Hematopoietic multipotent progenitor cell treated with erythropoietin and hydrocortisone succinate and interleukin-3 and kit ligand, for 6 days (in vitro differentiated cells): ENCODE results near the gene ACVR2B.

ENCODE experiments used
- DNase-seq: peaks from one replicate; pipeline ENCODE4 v3.0.0-alpha.2; 2015

The ACVR2B gene

DNA sequence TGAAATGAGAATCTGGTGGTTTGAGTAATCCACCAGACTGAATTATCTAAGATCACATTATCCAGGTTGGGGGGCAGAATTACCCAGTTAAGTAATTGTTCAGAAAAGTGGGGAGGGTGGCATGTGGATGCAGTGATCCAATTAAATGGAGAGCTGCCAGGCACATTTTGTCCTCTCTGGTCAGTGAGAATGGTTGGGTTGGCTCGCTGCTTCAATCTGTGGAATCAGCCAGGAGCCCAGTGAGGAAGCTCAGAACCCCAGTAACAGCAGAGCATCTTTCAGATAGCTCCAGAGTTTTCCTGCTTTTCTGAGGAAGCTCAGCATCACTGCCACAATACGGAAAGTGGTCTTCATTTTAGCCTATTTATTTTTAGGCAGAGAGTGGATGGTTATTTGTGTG is 36.1 kb downstream of the ACVR2B start:
- no peak for DNase-seq

DNA sequence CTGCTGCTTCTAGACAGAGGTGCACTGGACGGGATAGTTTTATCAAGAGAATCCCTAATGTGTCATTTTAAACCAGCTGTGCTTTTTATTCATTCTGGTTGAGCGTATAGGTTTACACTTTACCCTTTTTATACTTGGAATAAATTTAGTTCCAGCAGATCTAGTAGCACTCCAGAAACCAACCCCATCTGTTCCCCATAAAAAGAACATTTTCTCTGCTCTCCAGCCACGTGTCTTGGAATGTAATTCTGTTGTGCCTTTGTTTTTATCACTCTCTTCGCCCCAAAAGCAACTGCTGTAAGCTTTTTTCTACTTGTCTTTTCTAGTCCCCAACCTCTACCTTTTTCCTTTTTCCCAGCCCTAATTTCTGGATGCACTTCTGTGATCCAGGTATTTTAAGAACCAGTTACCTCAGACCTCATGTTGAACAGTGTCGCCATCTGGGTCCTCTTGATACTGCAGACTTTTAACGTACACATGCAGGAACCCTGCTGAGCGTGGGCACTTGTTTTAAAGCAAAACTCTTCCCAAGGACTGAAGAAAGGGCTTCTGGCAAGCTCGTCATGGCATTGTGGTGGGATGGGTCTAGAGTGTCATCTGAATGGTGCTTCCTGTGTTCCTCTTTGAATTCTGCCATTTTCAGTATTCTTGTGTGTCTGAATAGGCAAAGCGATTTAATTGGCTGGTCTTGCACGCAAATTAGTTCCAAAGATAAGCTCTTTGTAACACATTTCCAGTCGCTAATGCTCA is 36.8 kb downstream of the ACVR2B start:
- no peak for DNase-seq

DNA sequence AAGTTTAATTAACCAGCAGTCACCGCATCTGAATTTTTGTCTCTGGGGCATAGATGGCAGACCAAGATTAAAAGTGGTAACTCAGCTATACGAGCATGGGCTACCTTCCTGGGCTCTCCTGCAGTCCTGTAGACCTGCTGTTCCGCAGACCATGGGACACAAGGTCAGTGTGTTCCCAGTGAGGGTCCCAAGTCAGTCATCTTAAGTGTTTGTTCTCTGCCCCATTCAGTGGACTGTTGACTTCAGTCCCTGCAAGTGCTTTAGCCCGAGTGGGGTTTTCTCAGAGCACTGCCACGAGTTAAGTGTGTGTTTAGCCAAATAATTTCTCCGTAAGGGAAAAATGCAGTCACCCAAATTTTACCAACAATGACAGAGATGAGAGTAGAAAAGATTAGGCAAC is 37.5 kb downstream of the ACVR2B start:
- DNase-seq = no peak

GRCh38 chr3:38493031-38493430 is 39.3 kb downstream of the ACVR2B start:
- no peak for DNase-seq

DNA sequence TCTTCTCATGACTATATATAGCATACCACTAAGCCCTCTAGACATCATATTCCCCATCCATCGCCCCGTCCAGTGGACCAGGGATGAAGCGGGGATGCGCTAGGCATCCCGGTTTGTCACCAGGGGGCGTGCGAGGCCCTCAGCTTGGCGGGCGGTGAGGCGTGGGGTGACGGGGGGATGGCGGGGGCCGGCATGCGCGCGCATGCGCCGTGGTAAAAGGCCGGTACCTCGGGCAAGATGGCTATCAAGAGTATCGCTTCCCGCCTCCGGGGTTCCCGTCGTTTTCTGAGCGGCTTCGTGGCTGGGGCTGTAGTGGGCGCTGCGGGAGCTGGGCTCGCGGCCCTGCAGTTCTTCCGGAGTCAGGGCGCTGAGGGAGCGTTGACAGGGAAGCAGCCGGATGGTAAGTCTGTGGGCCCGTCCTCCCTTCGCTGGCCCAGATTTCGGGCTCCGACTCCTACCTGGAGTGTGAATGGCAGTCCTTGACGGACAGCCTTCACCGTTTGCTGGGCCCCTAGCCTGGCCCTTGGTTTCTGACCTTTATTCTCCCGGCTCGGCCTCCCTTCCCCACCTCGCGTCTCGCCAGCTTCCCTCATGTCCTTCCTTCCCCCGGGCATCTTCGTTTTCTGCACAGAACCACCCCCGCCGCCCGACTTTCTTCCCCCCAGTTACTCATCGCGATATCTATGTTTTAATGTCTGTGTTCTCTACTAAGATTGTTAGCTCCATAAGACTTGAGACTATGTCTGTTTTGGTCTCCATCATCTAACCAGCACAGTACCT is 42.6 kb downstream of the ACVR2B start, which contains the start of gene EXOG:
EXOG (plus strand) TSS at position 210 of the 780 bp plus-strand sequence; CDS start at position 238, 28 bp downstream.
- DNase-seq = peak; percentile 95

GRCh38 chr3:38497031-38497430 is 43.3 kb downstream of the ACVR2B start:
- no peak for DNase-seq

DNA sequence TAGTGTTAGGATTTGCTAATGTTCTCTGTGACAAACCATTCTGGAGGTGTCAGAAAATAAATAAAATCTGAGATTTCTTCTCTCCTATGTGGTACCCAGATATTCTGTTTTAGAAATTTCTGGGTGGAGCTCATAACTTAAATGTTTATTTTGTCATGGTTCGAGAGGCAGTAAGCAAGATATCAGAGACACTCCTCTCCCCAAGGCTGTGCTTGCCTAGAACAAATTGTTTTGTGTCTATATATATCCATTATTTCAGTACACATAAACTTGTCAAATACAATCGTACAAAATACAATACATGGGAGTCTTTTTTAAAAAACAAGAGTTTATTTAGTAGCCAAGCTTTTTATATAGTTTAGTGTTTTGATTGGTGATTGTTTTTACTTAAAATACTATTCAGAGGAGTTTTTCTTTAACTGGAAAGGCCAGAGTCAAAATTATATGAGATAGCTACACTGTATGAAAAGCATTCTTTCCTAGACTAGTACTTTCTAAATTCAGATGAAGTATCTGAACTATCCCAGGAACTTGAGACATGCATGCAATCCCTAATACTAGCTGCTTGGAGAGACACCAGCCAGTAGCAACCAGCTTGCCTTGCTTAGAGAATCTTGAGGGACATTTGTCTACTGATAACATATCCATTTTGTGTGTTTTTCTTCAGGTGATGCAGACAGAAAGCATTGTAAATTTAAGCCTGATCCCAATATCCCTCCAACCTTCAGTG is 47.2 kb downstream of the ACVR2B start:
- DNase-seq = no peak

GRCh38 chr3:38507120-38507519 is 53.4 kb downstream of the ACVR2B start:
- no peak for DNase-seq

DNA sequence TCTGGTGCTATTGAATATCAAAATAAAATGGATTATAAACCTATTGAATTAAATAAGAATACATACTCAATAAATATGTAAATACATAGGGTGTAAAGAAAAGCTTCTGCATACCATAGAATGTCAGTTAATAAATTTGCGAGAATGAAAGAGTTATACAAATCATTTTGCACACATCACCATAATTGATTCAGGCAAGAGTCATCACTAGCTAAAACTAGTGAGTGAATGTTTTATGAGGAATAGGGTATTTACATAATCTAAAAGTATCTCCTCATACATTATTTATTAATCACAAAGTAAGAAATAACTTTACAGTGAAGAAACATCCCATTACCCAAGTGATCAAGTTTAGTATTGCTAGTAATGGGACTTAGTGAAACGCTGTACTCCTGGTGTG is 56.0 kb downstream of the ACVR2B start:
- no peak for DNase-seq

GRCh38 chr3:38510631-38511030 is 56.9 kb downstream of the ACVR2B start:
- DNase-seq = no peak

GRCh38 chr3:38511546-38511945 is 57.9 kb downstream of the ACVR2B start:
- DNase-seq = no peak

- DNase-seq = no peak
These were observed 61.7 kb downstream of the ACVR2B start for GRCh38 chr3:38515367-38515766.

- no peak for DNase-seq
These were observed 63.0 kb downstream of the ACVR2B start for GRCh38 chr3:38516669-38517068.

- DNase-seq = no peak
These were observed 65.3 kb downstream of the ACVR2B start for GRCh38 chr3:38519000-38519399.

DNA sequence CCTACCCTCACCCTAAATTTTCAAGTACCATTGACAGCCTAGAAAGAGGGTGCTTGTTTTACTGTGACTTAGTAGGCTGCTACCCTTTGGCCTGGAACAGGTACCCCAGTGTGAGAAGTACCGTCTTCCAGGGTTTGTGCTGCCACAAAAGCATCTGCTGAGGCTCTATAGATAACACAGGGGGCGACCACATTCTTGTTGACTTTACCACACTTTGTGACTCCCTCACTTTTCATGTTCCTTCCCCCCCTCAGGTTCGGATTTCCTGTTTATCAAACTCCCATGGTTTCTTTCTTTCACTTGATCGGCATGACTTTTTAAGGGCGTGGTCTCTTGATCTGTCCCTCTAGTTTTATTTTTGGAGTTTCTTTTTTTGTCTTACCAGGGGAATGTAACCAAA is 66.0 kb downstream of the ACVR2B start:
- peak; percentile 48 for DNase-seq

- DNase-seq = peak; percentile 84
These were observed 67.8 kb downstream of the ACVR2B start for GRCh38 chr3:38521391-38521987.

DNA sequence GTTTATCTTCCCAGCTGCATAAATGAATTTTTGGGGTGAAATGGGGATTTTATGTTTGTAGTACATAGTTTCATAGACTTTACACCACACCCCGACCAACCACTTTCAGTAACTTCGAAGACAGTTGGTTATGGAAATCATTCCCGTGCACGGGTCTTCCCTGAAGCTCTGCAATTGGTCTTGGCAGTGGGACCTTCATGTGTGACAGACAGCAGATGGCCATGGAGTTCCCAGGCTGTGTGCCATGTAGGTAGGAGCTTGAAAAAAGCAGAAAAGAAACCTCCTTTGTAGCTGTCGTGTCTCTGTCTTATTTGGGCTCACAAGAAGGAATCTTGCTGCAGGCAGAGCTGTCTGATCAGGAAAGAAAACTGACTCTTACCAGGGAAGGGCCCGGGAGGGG is 68.3 kb downstream of the ACVR2B start:
- no peak for DNase-seq

- DNase-seq = no peak
These were observed 70.5 kb downstream of the ACVR2B start for GRCh38 chr3:38524141-38524739.

DNA sequence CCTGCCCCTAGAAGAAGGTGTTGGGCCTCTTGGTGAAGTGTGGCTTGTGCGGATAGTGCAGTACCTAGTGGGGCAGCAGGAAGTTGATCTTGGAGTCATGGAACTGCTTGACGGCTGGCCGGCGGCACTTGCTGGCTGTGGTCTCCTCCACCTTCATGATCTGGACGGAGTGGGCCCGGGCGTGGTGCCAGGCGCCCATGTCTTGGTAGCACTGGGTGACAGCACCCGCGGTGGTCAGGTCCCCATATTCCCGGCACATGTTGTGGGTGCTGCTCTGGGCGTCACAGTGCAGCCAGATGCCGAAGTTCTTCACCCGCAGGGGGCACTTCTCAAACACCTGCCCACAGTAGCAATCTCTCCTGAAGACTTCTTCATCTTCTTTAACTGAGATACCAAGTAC is 73.1 kb downstream of the ACVR2B start:
- no peak for DNase-seq

GRCh38 chr3:38528457-38528856 is 74.8 kb downstream of the ACVR2B start:
- DNase-seq = peak; percentile 39

DNA sequence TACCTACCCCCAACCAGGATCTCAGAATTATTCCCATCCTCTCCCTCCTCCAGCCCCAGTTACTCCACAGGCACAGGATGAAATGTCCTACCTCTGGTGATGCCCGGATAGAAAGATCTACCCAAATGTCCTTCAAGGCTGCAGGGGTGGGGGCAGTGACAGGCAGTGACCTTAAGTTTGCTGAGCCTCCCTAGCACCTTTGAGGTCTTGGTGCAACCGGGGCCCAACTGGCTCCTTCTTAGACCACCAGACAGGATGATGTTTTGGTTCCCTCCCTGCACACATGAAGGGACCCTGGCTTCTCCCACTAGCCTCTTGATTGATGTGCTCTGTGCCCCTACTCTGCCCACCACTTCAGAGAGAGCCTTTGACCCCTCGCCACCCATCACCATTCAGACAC is 78.8 kb downstream of the ACVR2B start:
- no peak for DNase-seq

- DNase-seq = no peak
These were observed 79.7 kb downstream of the ACVR2B start for GRCh38 chr3:38533285-38533976.
